Neural cell (in vitro differentiated cells): ENCODE measurements around the gene RHO. TPM values are rescaled to one million over a fixed set of nuclear protein-coding genes. Genes with fewer than 3 reads are reported as not detected.
"Not testable (repeated sequence)": the region's sequence is repeated elsewhere in the genome, so short reads cannot be mapped to it uniquely, and the experiment has no call there.

Experiments
- H2AFZ ChIP-seq: fragments of 200-600, 300-800 bp; sonication (generic), shearing (Covaris generic); 2 replicates; pipeline ENCODE4 v1.6.0; 2014; ENCODE audit warnings: low read depth, mild to moderate bottlenecking, antibody characterized with exemption, low read length, moderate library complexity
- H3F3A ChIP-seq: fragments of 200-600 bp; shearing (Covaris generic); 2 replicates; pipeline ENCODE4 v1.6.1; 2016; ENCODE audit warnings: mild to moderate bottlenecking, moderate library complexity, mixed read lengths, antibody characterized with exemption, low read length; ENCODE audit not compliant: insufficient read depth, poor library complexity, severe bottlenecking
- H3K27ac ChIP-seq: fragments of 200-600, 300-800 bp; sonication (generic), shearing (Covaris generic); 2 replicates; pipeline ENCODE4 v1.5.1; 2014; ENCODE audit warnings: mild to moderate bottlenecking, low read length, moderate library complexity
- H3K27me3 ChIP-seq: fragments of 300-800, 200-600 bp; sonication (generic), shearing (Covaris generic); 2 replicates; pipeline ENCODE4 v1.6.0; 2014; ENCODE audit warnings: mild to moderate bottlenecking, low read depth, low read length, moderate library complexity; ENCODE audit not compliant: insufficient read depth
- H3K36me3 ChIP-seq: fragments of 300-800, 200-600 bp; sonication (generic), shearing (Covaris generic); 2 replicates; pipeline ENCODE4 v1.5.1; 2014; ENCODE audit warnings: mild to moderate bottlenecking, antibody characterized with exemption, low read length, moderate library complexity; ENCODE audit not compliant: insufficient read depth
- H3K4me2 ChIP-seq: fragments of 300-800, 200-600 bp; sonication (generic), shearing (Covaris generic); 2 replicates; pipeline ENCODE4 v1.6.0; 2014; ENCODE audit warnings: mild to moderate bottlenecking, low read length
- H3K4me3 ChIP-seq: fragments of 300-800, 200-600 bp; sonication (generic), shearing (Covaris generic); 2 replicates; pipeline ENCODE4 v1.5.1; 2014; ENCODE audit warnings: mild to moderate bottlenecking, low read length, moderate library complexity
- H3K79me2 ChIP-seq: fragments of 200-600 bp; shearing (Covaris generic); replicated peaks from 2 replicates; pipeline ENCODE4 v1.6.0; 2014; ENCODE audit warnings: mild to moderate bottlenecking, low read length, moderate library complexity; ENCODE audit not compliant: insufficient read depth
- H3K9ac ChIP-seq: fragments of 300-800, 200-600 bp; sonication (generic), shearing (Covaris generic); 2 replicates; pipeline ENCODE4 v1.6.1; 2016; ENCODE audit warnings: mild to moderate bottlenecking, low read length, mixed read lengths
- H3K9me2 ChIP-seq: fragments of 200-600 bp; shearing (Covaris generic); 2 replicates; pipeline ENCODE4 v1.6.1; 2016; ENCODE audit warnings: mild to moderate bottlenecking, low read length, mixed read lengths; ENCODE audit not compliant: insufficient read depth
- H3K9me3 ChIP-seq: fragments of 200-600, 300-800 bp; sonication (generic), shearing (Covaris generic); 2 replicates; pipeline ENCODE4 v1.6.1; 2016; ENCODE audit warnings: mild to moderate bottlenecking, mixed run types, low read length, moderate library complexity, mixed read lengths
- H4K20me1 ChIP-seq: fragments of 200-600 bp; shearing (Covaris generic); 2 replicates; pipeline ENCODE4 v1.6.1; 2016; ENCODE audit warnings: mild to moderate bottlenecking, mixed run types; ENCODE audit not compliant: insufficient read depth
- EP300 ChIP-seq: fragments of 450-650 bp; conservative IDR thresholded peaks from 2 replicates; pipeline ENCODE4 v1.6.1; 2014; ENCODE audit warnings: antibody characterized with exemption, mild to moderate bottlenecking, moderate library complexity; ENCODE audit not compliant: poor library complexity, severe bottlenecking
- RAD21 ChIP-seq: fragments of 450-650 bp; conservative IDR thresholded peaks from 2 replicates; pipeline ENCODE4 v1.6.1; 2014; ENCODE audit warnings: antibody characterized with exemption, mild to moderate bottlenecking, moderate library complexity
- TAF1 ChIP-seq: IDR thresholded peaks from 2 replicates; pipeline ENCODE4 v1.6.1; 2012; ENCODE audit warnings: low read depth
- polyA plus RNA-seq: library from polyadenylated mRNA; depleted of rRNA; stranded (reverse); fragments of >200 nt; gene quantifications from 2 replicates; pipeline ENCODE4 v1.2.3, GENCODE V29; 2014

The RHO gene
- polyA plus RNA-seq, 1 donor from 2014 or later: not detected

DNA sequence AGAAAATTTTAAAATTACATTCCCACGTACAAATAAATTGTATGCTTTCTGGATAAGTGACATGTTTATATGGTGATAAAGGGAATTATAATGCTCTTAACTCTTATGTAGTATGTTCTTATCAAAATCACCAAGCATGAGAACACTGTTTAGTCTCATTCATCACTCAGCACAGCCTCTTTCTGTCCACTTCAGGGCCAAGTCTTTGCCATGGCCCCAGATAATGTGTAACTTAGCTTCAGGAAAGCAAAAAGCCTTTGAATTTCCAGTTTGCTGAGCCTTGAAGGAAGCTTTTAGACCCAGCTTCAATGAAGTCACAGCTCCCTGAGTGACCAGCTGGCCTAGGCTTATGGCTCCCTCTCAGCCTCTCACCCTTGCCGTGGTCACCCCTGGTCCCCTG, 30.6 kb upstream of the RHO start:
- H3F3A ChIP-seq, H4K20me1 ChIP-seq, H3K9ac ChIP-seq, H3K4me3 ChIP-seq, H3K4me2 ChIP-seq, H3K9me2 ChIP-seq, H3K27me3 ChIP-seq, H2AFZ ChIP-seq, H3K9me3 ChIP-seq, H3K79me2 ChIP-seq, H3K36me3 ChIP-seq, H3K27ac ChIP-seq: not testable (repeated sequence)

DNA sequence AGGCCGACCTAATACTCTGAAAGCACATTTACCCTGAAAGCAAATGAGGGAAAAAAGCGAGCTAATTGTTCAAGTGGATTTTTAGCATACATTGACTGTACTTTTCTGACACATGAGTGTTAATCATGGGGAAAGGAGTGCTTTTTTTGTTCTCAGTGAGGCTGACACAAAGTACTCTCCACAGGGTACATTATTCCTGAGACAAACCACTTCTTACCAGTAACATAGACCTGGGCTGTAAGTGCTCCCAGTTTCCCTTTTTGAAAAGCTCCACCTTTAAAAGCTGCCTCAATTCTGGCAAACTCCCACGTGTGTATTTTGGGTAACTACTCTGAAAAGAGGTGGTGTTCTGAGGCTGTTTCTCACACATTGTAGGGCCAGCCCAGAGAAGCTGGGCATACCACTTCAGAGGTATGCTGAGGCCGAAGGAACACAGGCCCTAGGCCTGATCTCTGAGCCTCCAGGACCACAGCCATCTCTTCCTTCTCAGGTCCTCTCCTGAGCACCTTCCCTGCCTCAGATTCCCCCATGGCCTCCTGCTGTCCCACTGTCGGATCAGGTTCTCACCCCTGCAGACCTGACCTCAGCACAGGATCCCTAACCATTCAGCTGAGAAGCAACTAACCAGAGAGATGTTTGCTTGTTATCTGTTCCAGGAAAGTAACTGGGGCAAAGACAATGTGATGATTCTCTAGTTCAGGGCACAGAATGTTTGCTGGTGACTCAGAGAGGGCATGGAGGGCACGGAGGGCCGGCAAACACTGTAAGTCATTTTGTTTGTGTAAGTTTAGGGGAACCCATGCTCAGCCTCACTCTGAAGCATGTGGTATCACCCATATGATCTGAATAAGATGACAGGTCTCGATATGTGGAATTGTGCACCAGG, 29.6 kb upstream of the RHO start:
- not testable (repeated sequence) for H3K9me3 ChIP-seq, H3K9ac ChIP-seq, H3F3A ChIP-seq, H3K4me3 ChIP-seq, H3K36me3 ChIP-seq, H3K4me2 ChIP-seq, H3K27ac ChIP-seq, H2AFZ ChIP-seq, H3K9me2 ChIP-seq, H4K20me1 ChIP-seq, H3K27me3 ChIP-seq, H3K79me2 ChIP-seq

DNA sequence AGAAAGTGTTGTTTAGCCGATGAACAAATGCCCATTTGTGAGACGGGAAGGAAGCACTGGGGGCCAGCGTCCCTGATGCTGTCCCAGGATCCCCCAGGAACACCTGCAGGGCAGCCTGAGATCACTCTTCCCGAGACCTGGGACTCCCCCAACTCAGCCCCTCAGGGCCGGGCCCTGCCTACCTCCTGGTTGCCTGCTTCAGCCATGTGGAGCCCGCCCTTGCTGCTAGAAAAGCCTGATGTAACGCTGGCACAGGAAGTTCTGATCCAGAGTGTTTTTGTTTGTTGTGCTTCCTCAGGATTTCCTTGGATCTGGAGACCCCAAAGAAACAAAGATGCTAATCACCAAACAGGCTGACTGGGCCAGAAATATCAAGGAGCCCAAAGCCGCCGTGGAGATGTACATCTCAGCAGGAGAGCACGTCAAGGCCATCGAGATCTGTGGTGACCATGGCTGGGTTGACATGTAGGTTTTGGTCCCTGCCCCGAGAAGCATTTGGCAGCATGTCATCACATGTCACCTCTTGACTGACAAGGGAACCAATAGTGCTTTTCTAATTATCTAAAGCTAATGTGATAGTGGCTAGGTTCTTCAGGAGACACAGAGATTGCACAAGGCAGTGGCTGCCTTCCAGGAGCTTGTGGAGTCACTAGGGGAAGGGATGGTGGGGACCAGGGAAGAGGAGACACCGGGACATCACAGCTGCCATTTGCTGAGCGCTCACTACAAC, 28.7 kb upstream of the RHO start:
- not testable (repeated sequence) for H3K79me2 ChIP-seq, H3F3A ChIP-seq, H4K20me1 ChIP-seq, H3K27me3 ChIP-seq, H3K4me3 ChIP-seq, H3K9me2 ChIP-seq, H3K36me3 ChIP-seq, H2AFZ ChIP-seq, H3K9me3 ChIP-seq, H3K9ac ChIP-seq, H3K4me2 ChIP-seq, H3K27ac ChIP-seq

DNA sequence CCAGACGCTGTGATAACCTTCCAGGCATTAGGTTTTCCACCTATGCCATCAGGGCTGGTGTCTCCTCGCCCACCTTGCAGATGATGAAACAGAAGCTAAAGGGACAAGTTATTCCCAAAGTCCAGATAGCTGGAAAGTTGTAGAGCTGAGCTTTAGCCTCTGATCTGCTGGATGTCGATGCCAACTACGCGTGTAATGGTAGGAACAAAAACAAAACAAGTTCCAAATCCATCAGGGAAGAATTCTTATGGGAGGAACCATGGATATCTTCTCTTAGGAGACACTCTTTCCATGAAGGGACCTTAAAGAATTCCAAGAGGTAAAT, 28.1 kb upstream of the RHO start:
- Histone ChIP-seq H3K9me3 (no peaks in the 10 kb centered on the region), H4K20me1 (no peaks in the 10 kb centered on the region), H3K4me2 (no peak overlapping the region), H3K79me2 (no peaks in the 10 kb centered on the region), H3K27me3 (no peaks in the 10 kb centered on the region), H3K4me3 (no peak overlapping the region), H3K9me2 (no peaks in the 10 kb centered on the region), H3K9ac (no peak overlapping the region), H3K27ac (no peak overlapping the region), H3K36me3 (no peaks in the 10 kb centered on the region), H3F3A (no peaks in the 10 kb centered on the region), H2AFZ (no peak overlapping the region)
- no peak for TF ChIP-seq EP300
- no peak for TF ChIP-seq TAF1

DNA sequence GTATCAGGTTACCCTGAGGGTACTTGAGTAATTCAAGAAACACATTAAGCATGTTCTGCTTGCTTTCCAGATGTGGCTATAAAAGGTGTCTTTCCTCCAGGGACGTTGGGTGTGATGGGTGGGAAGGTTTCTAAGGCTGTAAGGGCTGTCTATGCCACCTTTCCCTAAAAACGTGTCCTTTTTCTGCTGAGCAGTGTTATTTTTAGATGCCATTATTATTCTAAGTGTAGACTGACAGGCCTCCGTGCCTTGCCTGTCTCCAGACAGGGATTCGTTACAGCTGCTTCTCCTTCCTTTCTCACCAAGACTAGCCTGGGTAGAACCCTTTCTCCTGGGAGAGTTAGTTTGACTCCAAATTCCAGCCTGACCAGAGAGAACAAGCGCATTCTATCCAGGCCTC, 26.8 kb upstream of the RHO start:
- Histone ChIP-seq H3K27ac (no peak overlapping the region), H3K79me2 (no peaks in the 10 kb centered on the region), H3K27me3 (no peaks in the 10 kb centered on the region), H3K9me3 (no peaks in the 10 kb centered on the region), H3K4me2 (no peak overlapping the region), H2AFZ (no peak overlapping the region), H3F3A (no peaks in the 10 kb centered on the region), H3K4me3 (no peak overlapping the region), H3K9me2 (no peaks in the 10 kb centered on the region), H4K20me1 (no peaks in the 10 kb centered on the region), H3K9ac (no peak overlapping the region), H3K36me3 (no peaks in the 10 kb centered on the region)
- TF ChIP-seq EP300 (no peak), TAF1 (no peak), RAD21 (no peak)
